Lung microvascular endothelial cell (primary cell): ENCODE results near the gene ALK. TPM values are rescaled to one million over a fixed set of nuclear protein-coding genes. Genes with fewer than 3 reads are reported as not detected.

Source experiments
- DNase-seq, 2 donors: peaks; one replicate each; pipeline versions ENCODE4 v3.0.0 to v3.0.0-alpha.2; 2010; ENCODE audit warnings: low read depth in 2 of 2
- total RNA-seq: library from RNA; depleted of rRNA; stranded (reverse); fragments of >200 nt; gene quantifications from 2 replicates; pipeline ENCODE4 v1.2.1, GENCODE V29; 2014

Gene ALK
- total RNA-seq, 1 donor from 2014 or later: not detected

GRCh38 chr2:29412197-29412925 is 509.0 kb downstream of the ALK start:
- no peak for DNase-seq

GRCh38 chr2:29405707-29406106 is 515.7 kb downstream of the ALK start:
- DNase-seq: no peak

GRCh38 chr2:29405266-29405665 is 516.1 kb downstream of the ALK start:
- no peak for DNase-seq

GRCh38 chr2:29401994-29402393 is 519.4 kb downstream of the ALK start:
- no peak for DNase-seq

GRCh38 chr2:29400930-29401653 is 520.3 kb downstream of the ALK start:
- DNase-seq: no peak

- no peak for DNase-seq
Observed at GRCh38 chr2:29398384-29399237, 522.8 kb downstream of the ALK start.

GRCh38 chr2:29397713-29398112 is 523.7 kb downstream of the ALK start:
- DNase-seq: no peak

- no peak for DNase-seq
Observed at GRCh38 chr2:29397039-29397438, 524.3 kb downstream of the ALK start.

GRCh38 chr2:29394981-29395350 is 526.4 kb downstream of the ALK start:
- DNase-seq: no peak

GRCh38 chr2:29394311-29394980 is 526.9 kb downstream of the ALK start:
- no peak for DNase-seq

GRCh38 chr2:29393676-29394075 is 527.7 kb downstream of the ALK start:
- DNase-seq: no peak

GRCh38 chr2:29392774-29393173 is 528.6 kb downstream of the ALK start:
- no peak for DNase-seq

GRCh38 chr2:29390136-29390535 is 531.2 kb downstream of the ALK start:
- no peak for DNase-seq

GRCh38 chr2:29389686-29390085 is 531.7 kb downstream of the ALK start:
- DNase-seq: no peak

- DNase-seq: no peak
Observed at GRCh38 chr2:29388071-29388470, 533.3 kb downstream of the ALK start.

- DNase-seq: no peak
Observed at GRCh38 chr2:29382486-29382885, 538.9 kb downstream of the ALK start.

GRCh38 chr2:29377788-29378187 is 543.6 kb downstream of the ALK start:
- no peak for DNase-seq

- DNase-seq: no peak
Observed at GRCh38 chr2:29376541-29376940, 544.8 kb downstream of the ALK start.

GRCh38 chr2:29375843-29376242 is 545.5 kb downstream of the ALK start:
- DNase-seq: no peak

GRCh38 chr2:29374823-29375222 is 546.6 kb downstream of the ALK start:
- no peak for DNase-seq

GRCh38 chr2:29373870-29374269 is 547.5 kb downstream of the ALK start:
- DNase-seq: no peak

- no peak for DNase-seq
Observed at GRCh38 chr2:29372185-29372584, 549.2 kb downstream of the ALK start.
